Fibroblast of lung (primary cell): ENCODE results near the gene RNASE8. TPM values are rescaled to one million over a fixed set of nuclear protein-coding genes. Genes with fewer than 3 reads are reported as not detected.
A peak's percentile ranks its signal among the peaks of the same experiment; 100 is the strongest.

Source experiments
- DNase-seq, 2 donors: peaks; one replicate each; pipeline versions ENCODE4 v3.0.0 to v3.0.0-alpha.2; 2010; ENCODE audit warnings: low read depth in 2 of 2
- H2AFZ ChIP-seq: 2 replicates; pipeline ENCODE4 v1.5.1; 2012; ENCODE audit warnings: low read length, control low read depth, inconsistent platforms
- H3K27ac ChIP-seq: 2 replicates; pipeline ENCODE4 v1.5.1; 2011; ENCODE audit warnings: low read length, control low read depth; ENCODE audit not compliant: insufficient read depth
- H3K27me3 ChIP-seq: 2 replicates; pipeline ENCODE4 v1.5.1; 2011; ENCODE audit warnings: mild to moderate bottlenecking, low read length; ENCODE audit not compliant: control insufficient read depth, insufficient read depth
- H3K36me3 ChIP-seq: 2 replicates; pipeline ENCODE4 v1.5.1; 2011; ENCODE audit warnings: low read length; ENCODE audit not compliant: control insufficient read depth, insufficient read depth
- H3K4me1 ChIP-seq: 2 replicates; pipeline ENCODE4 v1.5.1; 2011; ENCODE audit warnings: low read length; ENCODE audit not compliant: control insufficient read depth, insufficient read depth; ENCODE audit errors: extremely low read depth
- H3K4me2 ChIP-seq: 2 replicates; pipeline ENCODE4 v1.5.1; 2011; ENCODE audit warnings: low read length, control low read depth; ENCODE audit not compliant: insufficient read depth; ENCODE audit errors: extremely low read depth
- H3K4me3 ChIP-seq, 4 experiments: fragments of 200-600 bp in 1 of 4; sonication (generic) in 1 of 4; replicated peaks in 1 of 4; 2 replicates each; pipeline ENCODE4 v1.5.1; 2011 to 2016; ENCODE audit warnings: low read length in 4 of 4, low read depth in 3 of 4, mild to moderate bottlenecking in 3 of 4, control low read depth in 2 of 4, inconsistent platforms in 1 of 4, mixed read lengths in 1 of 4; ENCODE audit not compliant: insufficient read depth in 1 of 4; ENCODE audit errors: control extremely low read depth in 1 of 4
- H3K79me2 ChIP-seq: 2 replicates; pipeline ENCODE4 v1.5.1; 2012; ENCODE audit warnings: mild to moderate bottlenecking, low read length, inconsistent platforms; ENCODE audit not compliant: control insufficient read depth, insufficient read depth
- H3K9ac ChIP-seq: 2 replicates; pipeline ENCODE4 v1.5.1; 2011; ENCODE audit warnings: mild to moderate bottlenecking, low read length, control low read depth; ENCODE audit not compliant: insufficient read depth
- H3K9me3 ChIP-seq: 2 replicates; pipeline ENCODE4 v1.5.1; 2012; ENCODE audit warnings: low read depth, low read length; ENCODE audit not compliant: control insufficient read depth, insufficient read depth
- H4K20me1 ChIP-seq: 2 replicates; pipeline ENCODE4 v1.5.1; 2011; ENCODE audit warnings: low read length; ENCODE audit not compliant: control insufficient read depth, insufficient read depth; ENCODE audit errors: extremely low read depth
- CTCF ChIP-seq, 2 donors: IDR thresholded peaks in 1 of 2; conservative IDR thresholded peaks in 1 of 2; 1 replicate in 1 of 2; 2 replicates in 1 of 2; pipeline ENCODE4 v1.5.1; 2011 to 2012; ENCODE audit warnings: low read length in 2 of 2, control low read depth in 1 of 2, inconsistent platforms in 1 of 2, low read depth in 1 of 2, mild to moderate bottlenecking in 1 of 2
- EZH2 ChIP-seq: IDR thresholded peaks from 2 replicates; pipeline ENCODE4 v1.5.1; 2012; ENCODE audit warnings: low read length, control low read depth, mild to moderate bottlenecking; ENCODE audit errors: missing control alignments
- polyA plus RNA-seq, 2 donors: library from polyadenylated mRNA; depleted of rRNA in 1 of 2; stranded (reverse) in 1 of 2; unstranded in 1 of 2; fragments of >200 nt; gene quantifications; 2 replicates each; pipeline ENCODE4 v1.2.1, GENCODE V29; 2011 to 2012; ENCODE audit warnings: missing spikeins in 1 of 2
- total RNA-seq: library from RNA; depleted of rRNA; stranded (reverse); fragments of >200 nt; gene quantifications from 2 replicates; pipeline ENCODE4 v1.2.1, GENCODE V29; 2014

Gene RNASE8
- total and polyA plus RNA-seq, 2 donors (not counting 1 experiment from before 2014, with no cell fraction given) = not detected

GRCh38 chr14:21093018-21093417 is 35.4 kb downstream of the RNASE8 start:
- no peak for DNase-seq
- Histone ChIP-seq H3K4me3 (no peak overlapping the region), H3K36me3 (peaks cover 6% of the 10 kb centered on the region), H3K9ac (no peak overlapping the region), H3K9me3 (no peaks in the 10 kb centered on the region), H4K20me1 (no peaks in the 10 kb centered on the region), H3K27ac (no peak overlapping the region), H3K4me1 (peaks cover 3% of the 10 kb centered on the region), H3K4me2 (no peak overlapping the region), H2AFZ (no peak overlapping the region), H3K27me3 (no peaks in the 10 kb centered on the region), H3K79me2 (no peaks in the 10 kb centered on the region)
- TF ChIP-seq EZH2 = no peak
- no peak for TF ChIP-seq CTCF (conservative IDR thresholded peaks at IDR 0.05 in 1 of 2, IDR thresholded peaks at IDR 0.05 in 1 of 2; ENCODE audit: low read depth in 1 of 2, low read length in 2 of 2)

- Histone ChIP-seq H3K9ac (no peak overlapping the region), H2AFZ (no peak overlapping the region), H3K27me3 (no peaks in the 10 kb centered on the region), H3K9me3 (no peaks in the 10 kb centered on the region), H4K20me1 (no peaks in the 10 kb centered on the region), H3K79me2 (no peaks in the 10 kb centered on the region), H3K4me3 (no peak overlapping the region), H3K4me1 (peaks cover under 1% of the 10 kb centered on the region), H3K36me3 (peaks cover 3% of the 10 kb centered on the region), H3K4me2 (no peak overlapping the region), H3K27ac (no peak overlapping the region)
- TF ChIP-seq CTCF (conservative IDR thresholded peaks at IDR 0.05 in 1 of 2, IDR thresholded peaks at IDR 0.05 in 1 of 2; ENCODE audit: low read depth in 1 of 2, low read length in 2 of 2) = peak in 1 of 2 donors; percentile 42
- TF ChIP-seq EZH2 = no peak
- peak in 1 of 2 donors; percentile 22 for DNase-seq
Measured at GRCh38 chr14:21093769-21094681, 36.4 kb downstream of the RNASE8 start.

GRCh38 chr14:21095430-21096205 is 38.0 kb downstream of the RNASE8 start:
- Histone ChIP-seq H3K4me2 (no peak overlapping the region), H3K9me3 (no peaks in the 10 kb centered on the region), H3K27me3 (no peaks in the 10 kb centered on the region), H2AFZ (no peak overlapping the region), H3K4me3 (no peak overlapping the region), H3K79me2 (no peaks in the 10 kb centered on the region), H3K4me1 (peaks cover 3% of the 10 kb centered on the region), H3K27ac (no peak overlapping the region), H3K36me3 (peaks cover 2% of the 10 kb centered on the region), H4K20me1 (no peaks in the 10 kb centered on the region), H3K9ac (no peak overlapping the region)
- TF ChIP-seq EZH2 = no peak
- TF ChIP-seq CTCF (conservative IDR thresholded peaks at IDR 0.05 in 1 of 2, IDR thresholded peaks at IDR 0.05 in 1 of 2; ENCODE audit: low read depth in 1 of 2, low read length in 2 of 2) = no peak
- peak; percentile 26 to 32 for DNase-seq
